Embryonic facial prominence (tissue), 1 donor: Measurements from ENCODE around the gene GINS1.

Experiments
- DNase-seq: peaks from one replicate; pipeline ENCODE4 v3.0.0-alpha.2; 2016; ENCODE audit errors: extremely low spot score

GINS1 gene

DNA sequence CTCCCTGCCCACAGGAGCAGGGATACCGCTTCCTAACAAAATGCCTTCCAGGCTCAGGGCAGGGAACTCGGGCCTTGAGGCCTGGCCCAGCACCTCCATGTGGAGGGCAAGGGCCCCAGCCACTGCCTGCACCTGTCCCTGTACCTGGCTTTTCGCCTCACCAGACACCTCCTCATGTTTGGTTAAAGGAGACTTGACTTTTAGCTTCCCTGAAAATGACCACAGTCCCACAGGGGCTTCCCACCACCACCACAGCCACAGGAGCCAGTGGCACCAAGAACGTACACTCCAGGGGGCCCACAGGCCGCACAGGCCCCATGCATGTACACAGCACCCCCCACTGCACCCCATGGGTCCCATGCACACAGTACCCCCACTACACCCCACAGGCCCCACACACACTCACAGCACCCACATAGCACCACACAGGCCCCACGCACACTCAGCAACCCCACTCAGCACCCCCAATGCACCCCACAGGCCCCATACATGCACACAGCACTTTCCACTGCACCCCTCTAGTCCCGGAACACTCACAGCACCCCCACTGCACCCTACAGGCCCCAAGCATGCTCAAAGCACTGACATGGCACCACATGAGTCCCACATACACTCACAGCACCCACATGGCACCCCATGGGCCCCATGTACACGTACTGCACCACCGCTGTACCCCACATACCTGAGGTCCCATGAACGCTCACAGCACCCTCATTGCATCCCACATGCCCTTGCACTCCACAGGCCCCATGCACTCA lies 86.5 kb downstream of the GINS1 start:
- DNase-seq = no peak

DNA sequence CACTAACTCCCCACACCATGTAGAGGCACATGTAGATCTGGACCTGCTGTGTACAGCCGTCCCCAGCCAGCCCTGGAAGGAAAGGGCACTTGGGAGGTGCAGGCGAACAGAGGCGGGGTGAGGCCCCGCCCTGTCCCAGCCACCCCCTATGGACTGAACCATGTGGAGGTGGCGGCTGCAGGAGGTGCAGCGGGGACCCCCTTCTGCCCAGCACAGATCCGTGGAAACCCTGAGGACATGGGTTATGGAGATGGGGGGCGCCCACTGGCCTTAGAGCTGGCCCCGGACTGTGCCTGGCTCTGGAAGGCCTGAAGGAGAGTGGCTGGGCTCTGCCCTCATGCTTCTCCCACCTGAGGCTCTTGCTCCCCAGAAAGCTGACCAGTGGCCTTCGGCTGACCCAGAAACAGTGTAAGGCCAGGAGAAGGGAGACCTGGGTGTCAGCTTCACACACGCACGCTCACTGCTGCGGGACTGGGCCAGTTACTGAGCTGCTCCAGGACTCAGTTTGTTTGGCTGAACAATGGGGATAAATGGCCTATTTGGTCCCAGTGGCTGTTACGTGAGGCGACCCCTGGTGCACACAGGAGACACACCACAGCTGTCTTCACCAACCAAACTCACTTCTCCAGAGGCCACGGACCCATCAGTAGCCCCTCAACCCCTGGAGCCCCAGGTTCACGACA lies 87.2 kb downstream of the GINS1 start:
- DNase-seq = no peak

DNA sequence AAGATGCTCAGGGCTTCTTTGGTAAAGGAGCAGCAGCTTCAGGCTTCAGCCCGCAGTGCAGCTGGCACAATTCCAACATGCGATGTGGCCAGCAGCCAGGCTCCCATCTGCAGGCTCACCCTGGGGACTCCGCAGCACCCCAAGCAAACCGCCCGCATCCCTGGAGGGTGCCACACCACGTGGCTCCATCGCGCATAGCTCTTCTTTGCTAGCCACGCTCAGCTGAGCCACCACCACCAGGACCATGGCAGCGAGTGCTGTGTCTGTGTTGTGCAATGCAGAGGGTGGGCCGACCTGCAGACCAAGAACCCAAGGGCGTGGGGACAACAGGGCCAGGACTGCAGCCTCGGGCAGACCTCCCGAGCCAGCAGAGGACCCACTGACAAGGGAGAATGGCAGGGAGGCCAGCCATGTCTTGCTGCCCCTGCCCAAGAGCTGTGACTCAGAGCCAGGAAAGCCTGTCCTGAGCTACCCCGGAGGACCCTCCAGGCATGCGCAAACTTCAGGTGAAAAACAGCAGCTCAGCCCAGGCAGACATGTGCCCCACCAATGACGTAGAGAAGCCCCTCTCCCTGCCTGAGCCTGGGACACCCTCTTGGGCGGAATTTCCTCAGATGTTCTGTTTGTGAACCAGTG lies 87.8 kb downstream of the GINS1 start:
- DNase-seq = no peak

DNA sequence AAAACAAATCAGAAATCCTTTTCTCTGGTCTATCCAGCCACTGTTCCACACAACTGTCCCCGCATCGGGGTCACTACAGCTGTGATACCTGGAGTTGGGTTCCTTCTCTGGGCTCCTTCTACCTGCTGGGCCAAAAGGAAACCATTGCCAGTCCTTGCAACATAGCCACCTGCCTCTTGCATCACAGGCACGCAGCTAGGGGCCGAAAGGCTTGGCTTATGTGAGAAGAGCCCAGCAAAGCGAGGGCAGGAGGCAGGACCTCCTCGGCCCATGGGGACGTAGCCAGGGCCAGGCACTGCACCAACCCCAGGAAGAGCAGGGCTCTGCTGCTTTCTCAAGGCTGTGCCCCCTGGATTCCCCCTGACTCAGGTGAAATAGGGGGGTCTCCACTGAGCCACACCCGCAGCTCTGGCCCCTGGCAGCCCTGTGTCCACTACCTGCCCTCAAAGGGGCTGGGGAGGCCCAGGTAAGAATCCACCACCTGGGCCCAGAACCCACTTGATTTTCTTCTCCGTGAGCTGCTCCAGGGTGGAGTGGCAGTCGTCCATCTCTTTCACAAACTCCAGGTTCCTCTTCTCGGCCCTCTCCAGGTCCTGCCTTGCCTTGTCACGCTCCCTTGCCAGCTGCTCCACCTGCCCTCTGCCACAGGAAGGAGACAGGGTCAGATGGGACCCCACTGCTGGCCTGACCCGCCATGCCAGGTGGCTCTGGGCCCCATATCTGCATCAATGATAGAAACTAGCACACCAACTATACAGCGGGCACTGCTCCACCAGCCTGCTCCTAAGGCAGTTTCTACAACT lies 88.9 kb downstream of the GINS1 start:
- DNase-seq = no peak

DNA sequence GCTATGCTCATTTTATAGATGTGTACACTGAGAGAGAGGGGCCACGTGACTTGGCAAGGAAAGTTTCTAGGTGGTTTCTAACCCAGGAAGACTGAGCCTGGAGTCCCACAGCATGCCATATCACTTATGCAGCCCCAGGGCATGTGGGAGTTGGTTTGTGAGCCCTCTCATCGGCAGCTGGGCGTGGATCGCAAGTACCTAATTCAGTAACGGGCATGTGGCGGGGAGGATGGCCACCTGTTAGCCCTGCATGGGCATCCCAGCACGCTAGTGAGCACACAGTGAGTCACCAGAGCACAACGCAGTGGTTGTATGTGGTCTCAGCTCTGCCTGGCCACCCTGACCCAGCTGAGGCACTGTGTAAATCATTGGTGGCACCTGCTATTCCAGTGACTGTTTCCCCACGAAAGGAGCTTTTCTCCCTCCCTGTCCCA lies 89.5 kb downstream of the GINS1 start:
- DNase-seq = no peak

DNA sequence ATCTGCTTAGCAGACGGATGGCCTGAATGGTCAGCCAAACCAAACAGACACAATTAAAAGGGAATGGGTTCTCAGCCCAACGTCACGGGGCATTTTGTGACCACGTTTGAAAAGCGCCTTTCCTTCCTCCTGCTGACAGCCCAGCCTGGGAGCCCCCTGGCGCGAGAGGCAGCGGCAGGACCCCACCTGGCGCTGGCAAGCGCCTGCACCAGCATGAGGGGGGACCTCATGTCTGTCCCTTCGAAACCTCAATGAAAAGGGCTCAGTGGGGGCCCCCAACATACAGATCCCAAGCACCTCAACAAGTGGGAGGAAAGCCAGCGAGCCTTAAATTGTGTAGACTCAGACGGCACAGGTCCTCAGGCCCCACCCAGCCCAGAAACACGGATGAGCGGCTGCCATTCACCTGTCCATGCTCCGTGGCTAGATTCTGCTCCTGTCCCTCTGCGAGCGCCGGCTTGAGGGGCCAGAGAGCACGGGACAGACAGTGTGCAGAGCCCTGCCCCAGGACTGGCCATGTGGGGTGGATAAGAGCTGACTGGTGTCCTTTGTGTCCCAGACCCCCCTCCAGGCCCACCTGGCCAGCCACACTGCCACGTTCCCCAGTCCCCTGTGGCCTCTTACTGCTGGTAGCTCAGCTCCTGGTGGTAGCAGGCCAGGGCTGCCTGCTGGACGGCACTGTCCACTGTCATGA lies 90.3 kb downstream of the GINS1 start:
- DNase-seq = no peak
